Heart left ventricle (tissue), 13 donors: ENCODE data around the gene RMND5A.

Source experiments
- CTCF ChIP-seq, 12 donors: fragments of 200-600 bp; sonication (generic) in 4 of 12; IDR thresholded peaks; one replicate each; pipeline versions ENCODE4 v1.5.0 to v1.8.0; 2018 to 2022; ENCODE audit warnings: antibody characterized with exemption in 12 of 12, mild to moderate bottlenecking in 5 of 12
- POLR2A ChIP-seq, 2 donors: fragments of 450-650 bp; IDR thresholded peaks; one replicate each; pipeline ENCODE4 v1.6.1; 2017; ENCODE audit warnings: antibody characterized with exemption in 2 of 2, mild to moderate bottlenecking in 2 of 2, moderate library complexity in 2 of 2
- donor health status: ischemic (EF 13 %, LVEDD 7.1; RV severe dilation, severe dysfunction).
- donor health status: DM: no; HTN: yes; CAD: no.
- donor health status: DM: no; HTN: no; CAD: no.
- donor health status: ischemic (EF 25% LVEDD 6.9; RV normal size, moderate dysfunction).
- donor health status: ischemic (EF 25% LVEDD 5.7; RV mildly dilated, moderate dysfunction).
- donor health status: ischemic (EF 35%, LVEDD 5.7; RV mildly dilated, moderate dysfunction).
- donor health status: nonischemic (EF 11% LVEDD 7.7; RV severe dilation, severe dysfunction).
- donor health status: DM: yes; HTN: yes; CAD: no.
- donor health status: PGD.
- donor health status: ischemic (EF 29% LVEDD 5.4; RV normal size, mild dysfunction).
- donor health status: nonischemic (EF 23%, LVEDD 6.1; RV moderate dilation, normal function).

- TF ChIP-seq CTCF (IDR thresholded peaks at IDR 0.05) (no peak), POLR2A (IDR thresholded peaks at IDR 0.05) (no peak)
Observed at GRCh38 chr2:86818114-86818801, 98.2 kb downstream of the RMND5A start.
